A549 treated with ZK216348 at 1 μM for 4 hours (cell line): ENCODE data around the gene VSIG10L2. TPM values are rescaled to one million over a fixed set of nuclear protein-coding genes. Genes with fewer than 3 reads are reported as not detected.

Experiments used
- total RNA-seq: library from RNA; stranded (reverse); fragments of 200-300 nt; extraction: Qiagen RNA extraction; gene quantifications from 5 replicates; pipeline ENCODE4 v1.2.3, GENCODE V29; 2022; ENCODE audit warnings: low read depth

VSIG10L2 gene
- total RNA-seq: not detected in 5 replicates

DNA sequence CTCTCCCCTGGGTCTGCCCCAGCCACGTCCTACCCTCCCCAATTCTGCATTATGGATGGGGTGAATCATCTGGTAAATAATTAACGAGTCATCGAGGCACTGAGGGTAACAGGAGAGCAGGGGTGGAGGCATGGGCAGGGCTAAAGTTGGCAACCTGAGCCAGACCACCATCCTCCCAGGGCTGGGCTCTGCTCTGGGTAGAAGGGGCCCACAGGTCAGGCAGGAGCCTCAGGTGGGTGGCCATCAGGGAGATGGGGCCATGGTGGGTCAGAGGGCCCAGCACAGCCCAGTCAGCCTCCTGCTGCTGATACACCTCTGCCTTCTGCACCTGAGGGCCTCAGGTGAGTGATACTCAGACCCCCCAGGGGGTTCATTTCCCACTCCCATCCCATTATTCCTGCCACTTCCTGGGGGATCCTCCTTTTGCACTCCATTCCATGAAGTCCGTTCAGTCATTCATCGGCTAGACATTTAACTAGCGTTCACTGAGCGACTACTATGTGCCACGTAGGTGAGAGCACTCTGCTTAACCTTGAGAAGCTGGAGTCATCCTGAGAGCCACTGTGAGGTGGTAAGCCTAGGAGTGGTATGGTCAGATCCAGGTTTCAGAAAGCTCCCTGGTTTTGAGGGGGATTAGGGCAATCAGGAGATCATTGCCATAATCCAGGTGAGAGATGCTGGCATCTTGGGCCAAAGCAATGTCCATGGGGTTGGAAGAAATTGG is at the start of gene VSIG10L2:
TSS of gene VSIG10L2 (plus strand) at position 248 of the 724 bp plus-strand sequence. CDS start at position 260, 12 bp downstream.

DNA sequence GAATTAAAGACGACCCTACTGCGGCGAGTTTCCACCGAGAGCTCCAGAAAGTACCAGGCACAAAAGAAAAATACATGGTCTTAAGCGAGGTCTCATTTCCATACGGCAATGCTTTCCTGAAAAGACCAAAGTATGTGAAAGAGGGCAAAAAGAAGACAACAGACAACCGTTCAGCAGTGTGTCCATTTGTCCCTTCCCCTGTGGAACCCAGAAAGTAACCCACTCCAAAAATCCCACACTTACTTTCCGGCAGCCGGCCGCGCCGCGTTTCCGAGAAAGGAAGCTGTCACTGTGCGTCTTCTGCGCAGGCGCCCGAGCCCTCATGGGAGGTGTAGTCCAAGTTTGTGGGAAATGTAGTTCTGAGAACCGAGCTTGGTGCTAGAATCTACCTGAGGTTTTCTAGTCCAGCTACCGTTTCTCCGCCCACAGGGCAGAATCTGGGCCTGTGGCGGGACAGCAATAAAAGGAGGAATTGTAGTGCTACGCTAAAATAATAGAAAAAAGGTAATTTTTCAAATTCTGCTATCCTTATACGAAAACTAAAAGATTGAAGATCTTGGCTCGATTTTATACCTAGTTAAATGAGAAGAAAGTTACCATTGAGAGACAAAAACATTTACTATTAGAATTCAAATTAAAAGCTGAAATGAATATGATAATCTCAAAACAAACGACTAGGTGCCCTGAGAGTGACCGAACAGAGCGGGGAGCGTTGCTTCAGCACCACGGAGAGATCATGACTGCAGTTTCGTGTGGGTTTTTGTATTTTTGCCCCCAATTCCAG is 42.7 kb upstream of the VSIG10L2 start, which contains the start of gene PUS3:
TSS of gene PUS3 (minus strand) at position 280 of the 784 bp plus-strand sequence. CDS start 6,922 bp downstream, outside the sequence.

DNA sequence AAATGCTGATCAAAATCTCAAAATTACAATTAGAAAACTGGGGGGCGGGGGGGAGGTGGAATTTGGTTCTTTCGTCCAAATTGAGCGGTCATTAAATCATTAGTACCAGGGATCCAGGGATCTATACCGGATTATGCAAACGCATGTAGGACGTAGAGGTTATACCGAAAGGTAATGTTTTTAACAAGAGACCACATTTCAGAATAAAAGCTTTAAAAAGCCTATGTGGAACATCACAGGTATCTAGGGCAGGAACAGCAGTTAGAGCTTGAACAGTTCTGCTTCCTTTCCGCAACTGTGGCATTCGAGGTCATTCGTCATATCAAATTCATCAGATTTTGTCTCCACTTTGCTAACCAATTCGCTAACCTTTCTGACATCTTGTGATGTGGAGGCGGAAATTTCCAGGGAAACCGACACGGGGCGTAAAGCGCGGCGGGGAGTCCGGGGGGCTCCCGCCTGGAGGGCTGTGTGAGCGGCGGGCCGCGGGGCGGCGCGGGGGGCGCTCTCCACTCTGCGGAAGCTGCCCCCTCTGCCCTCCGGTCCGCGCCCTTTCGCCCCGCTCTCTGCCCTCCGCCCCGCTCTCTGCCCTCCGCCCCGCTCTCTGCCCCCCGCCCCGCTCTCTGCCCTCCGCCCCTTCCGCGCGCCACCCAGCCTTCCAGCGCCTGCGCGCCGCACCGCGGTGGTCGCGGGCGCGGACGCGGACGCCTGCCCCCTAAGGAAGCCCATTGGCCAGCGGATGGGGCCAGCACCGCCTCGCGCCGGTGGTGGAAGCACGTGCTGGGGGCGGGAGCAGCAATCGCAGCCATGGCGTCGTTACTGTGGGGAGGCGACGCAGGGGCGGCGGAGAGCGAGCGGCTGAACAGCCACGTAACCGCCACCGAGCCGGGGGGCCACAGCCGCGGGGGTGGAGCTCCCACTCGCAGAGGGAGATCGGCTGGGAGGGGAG is 41.9 kb upstream of the VSIG10L2 start, which contains the start of gene DDX25:
TSS of gene DDX25 (plus strand) at position 798 of the 949 bp plus-strand sequence. CDS start at position 808, 10 bp downstream.

Other genes with a start within 250 kb of the VSIG10L2 start
- gene PATE1, start 199.8 kb upstream of the VSIG10L2 start, total RNA-seq: not detected in 5 replicates
- gene PATE2, start 167.2 kb upstream of the VSIG10L2 start, total RNA-seq: 0.41 TPM in 1 of 5 replicates, not detected in the others
- not detected in 5 replicates for gene PATE3, start 157.9 kb upstream of the VSIG10L2 start, total RNA-seq
- not detected in 5 replicates for gene PATE4, start 112.7 kb upstream of the VSIG10L2 start, total RNA-seq
- 11.3 to 16.8 TPM (median 13.2 TPM) in 5 replicates for gene HYLS1, start 58.4 kb upstream of the VSIG10L2 start, total RNA-seq
- 5.7 to 17.5 TPM (median 8.3 TPM) in 5 replicates for gene PUS3, start 42.8 kb upstream of the VSIG10L2 start, total RNA-seq
- 0.17 TPM in 1 of 5 replicates, not detected in the others for gene DDX25, start 41.5 kb upstream of the VSIG10L2 start, total RNA-seq
- 1.4 to 3.6 TPM (median 2.5 TPM) in 5 replicates for gene CDON, start 116.8 kb downstream of the VSIG10L2 start, total RNA-seq